Coronary artery (tissue), 2 donors: ENCODE measurements around the gene ROR1.

ENCODE experiments used
- DNase-seq: peaks from one replicate; pipeline ENCODE4 v3.0.0-alpha.2; 2017; ENCODE audit warnings: low spot score
- H3K27ac ChIP-seq, 2 donors: fragments of 200-600 bp; sonication (generic); one replicate each; pipeline ENCODE4 v1.5.1; 2016 to 2019
- H3K4me3 ChIP-seq: fragments of 200-600 bp; sonication (generic); 2 replicates; pipeline ENCODE4 v1.5.1; 2016; ENCODE audit warnings: mild to moderate bottlenecking, moderate library complexity
- TF ChIP-seq, protein P1 (sequence below): fragments of 200-600 bp; sonication (generic); IDR thresholded peaks from one replicate; pipeline ENCODE4 v1.5.1; 2019; ENCODE audit warnings: antibody characterized with exemption

Gene ROR1

DNA sequence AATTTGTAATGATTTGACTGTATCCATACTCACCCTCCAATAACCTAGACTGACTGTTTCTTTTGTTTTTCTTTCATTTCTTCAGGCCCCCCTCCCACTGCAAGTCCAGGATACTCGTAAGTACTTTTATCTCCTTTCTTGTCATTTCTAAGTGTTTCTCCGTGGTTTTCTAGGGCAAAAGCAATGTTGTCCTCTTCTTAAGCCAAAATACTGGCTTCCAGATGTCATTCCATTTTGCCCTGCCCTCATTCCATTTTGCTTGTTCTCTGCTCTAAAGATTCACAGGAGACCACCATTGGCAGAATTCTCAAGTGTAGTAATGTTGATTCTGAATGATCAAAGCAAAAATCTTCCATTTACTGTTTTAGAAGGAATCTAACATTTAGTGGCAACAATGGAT lies 276.8 kb downstream of the ROR1 start:
- no peak overlapping the region for H3K27ac ChIP-seq
- H3K4me3 ChIP-seq: no peak overlapping the region
- no peak for DNase-seq
- TF ChIP-seq, protein P1, sequence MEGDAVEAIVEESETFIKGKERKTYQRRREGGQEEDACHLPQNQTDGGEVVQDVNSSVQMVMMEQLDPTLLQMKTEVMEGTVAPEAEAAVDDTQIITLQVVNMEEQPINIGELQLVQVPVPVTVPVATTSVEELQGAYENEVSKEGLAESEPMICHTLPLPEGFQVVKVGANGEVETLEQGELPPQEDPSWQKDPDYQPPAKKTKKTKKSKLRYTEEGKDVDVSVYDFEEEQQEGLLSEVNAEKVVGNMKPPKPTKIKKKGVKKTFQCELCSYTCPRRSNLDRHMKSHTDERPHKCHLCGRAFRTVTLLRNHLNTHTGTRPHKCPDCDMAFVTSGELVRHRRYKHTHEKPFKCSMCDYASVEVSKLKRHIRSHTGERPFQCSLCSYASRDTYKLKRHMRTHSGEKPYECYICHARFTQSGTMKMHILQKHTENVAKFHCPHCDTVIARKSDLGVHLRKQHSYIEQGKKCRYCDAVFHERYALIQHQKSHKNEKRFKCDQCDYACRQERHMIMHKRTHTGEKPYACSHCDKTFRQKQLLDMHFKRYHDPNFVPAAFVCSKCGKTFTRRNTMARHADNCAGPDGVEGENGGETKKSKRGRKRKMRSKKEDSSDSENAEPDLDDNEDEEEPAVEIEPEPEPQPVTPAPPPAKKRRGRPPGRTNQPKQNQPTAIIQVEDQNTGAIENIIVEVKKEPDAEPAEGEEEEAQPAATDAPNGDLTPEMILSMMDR: no peak

DNA sequence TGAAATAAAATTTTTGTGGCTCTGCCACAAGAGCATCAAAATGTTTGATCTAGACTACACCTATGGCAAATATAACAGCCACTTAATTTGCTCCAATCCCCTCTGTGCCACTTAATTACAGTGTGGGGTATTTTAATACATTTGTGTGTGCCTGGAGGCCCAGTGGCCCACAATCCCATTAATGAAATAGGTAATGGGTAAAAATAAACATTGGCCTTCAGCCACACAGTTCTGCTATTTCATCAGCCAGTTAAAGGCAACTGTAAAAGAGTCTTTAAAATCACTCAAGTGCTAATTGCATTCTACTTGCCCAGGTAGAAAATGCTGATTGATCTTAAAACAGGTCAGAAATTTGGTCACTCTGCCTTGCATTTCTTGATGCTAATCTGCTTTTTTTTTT lies 278.0 kb downstream of the ROR1 start:
- no peak for DNase-seq
- Histone ChIP-seq H3K4me3 (no peak overlapping the region), H3K27ac (no peak overlapping the region)
- TF ChIP-seq, protein P1: no peak

GRCh38 chr1:64052777-64053176 lies 279.0 kb downstream of the ROR1 start:
- Histone ChIP-seq H3K27ac (no peak overlapping the region), H3K4me3 (no peak overlapping the region)
- TF ChIP-seq, protein P1: no peak
- DNase-seq: no peak

GRCh38 chr1:64055310-64055709 lies 281.5 kb downstream of the ROR1 start:
- H3K27ac ChIP-seq: no peak overlapping the region
- H3K4me3 ChIP-seq: no peak overlapping the region
- TF ChIP-seq, protein P1: no peak
- DNase-seq: no peak

- TF ChIP-seq, protein P1: no peak
- DNase-seq: no peak
- H3K27ac ChIP-seq: no peak overlapping the region
- H3K4me3 ChIP-seq: no peak overlapping the region
Observed at GRCh38 chr1:64059556-64059955, 285.7 kb downstream of the ROR1 start.

DNA sequence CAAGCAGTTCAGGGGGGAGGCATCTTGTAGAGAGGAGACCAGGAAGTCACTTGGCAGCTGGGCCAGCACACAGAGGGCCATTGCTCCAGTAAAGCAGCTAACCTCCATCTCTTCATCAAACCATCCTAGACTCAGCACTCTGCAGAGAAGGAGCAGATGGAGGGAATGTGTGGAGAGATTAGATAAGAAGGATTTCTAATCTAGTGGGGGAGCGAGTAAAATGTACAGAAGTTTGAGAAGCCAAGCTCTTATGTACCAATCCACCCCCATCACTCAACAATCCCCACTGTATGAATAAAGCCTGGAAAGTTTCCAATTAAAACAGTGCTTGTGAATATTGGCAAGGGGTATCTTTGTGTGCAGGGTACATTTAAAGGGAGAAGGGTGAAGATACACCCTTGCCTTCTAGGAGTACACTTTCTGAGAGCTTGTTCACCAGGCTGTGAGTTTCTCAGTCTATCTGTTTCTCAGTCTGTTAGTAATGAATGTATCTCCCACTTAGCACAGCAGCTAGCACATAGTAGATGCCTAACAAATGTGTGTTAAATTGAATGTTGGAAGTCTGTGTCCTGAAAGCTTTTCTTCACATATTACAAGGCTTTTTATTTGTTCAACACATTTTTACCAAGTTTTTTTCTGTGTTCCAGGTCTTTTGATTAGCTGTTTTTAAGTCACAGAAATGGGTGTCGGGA lies 286.9 kb downstream of the ROR1 start:
- no peak for DNase-seq
- Histone ChIP-seq H3K4me3 (no peak overlapping the region), H3K27ac (no peak overlapping the region)
- TF ChIP-seq, protein P1: no peak

DNA sequence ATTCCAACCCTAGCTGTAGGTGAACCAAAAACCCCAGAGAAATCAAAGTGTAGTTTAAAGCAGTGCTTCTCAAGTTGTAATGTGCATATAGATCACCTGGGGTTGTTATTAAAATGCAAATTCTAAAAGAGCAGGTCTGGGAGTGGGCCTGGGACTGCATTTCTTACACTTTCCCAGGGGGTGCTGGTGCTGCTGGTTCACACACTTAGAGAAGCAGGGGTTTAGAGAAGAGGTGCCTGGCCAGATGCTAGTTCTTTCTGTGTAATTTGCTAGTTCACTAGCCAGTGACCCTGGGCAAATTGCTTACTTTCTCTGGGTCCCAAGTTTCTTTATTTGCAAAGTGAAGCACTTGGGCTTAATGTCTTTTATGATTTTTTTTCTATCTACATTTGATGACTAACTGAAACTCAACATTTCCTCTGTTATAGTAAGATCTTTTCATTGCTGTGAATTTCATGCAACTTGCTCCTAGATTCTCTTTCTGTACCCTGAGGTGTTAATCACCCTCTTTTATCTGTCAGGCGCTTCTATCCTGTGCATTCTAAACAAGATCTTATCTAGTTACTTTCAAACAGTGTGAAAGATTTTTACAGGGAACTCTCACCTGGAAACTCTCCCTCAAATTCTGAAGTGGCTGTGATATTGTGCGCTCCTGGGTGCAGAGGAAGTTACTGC lies 287.8 kb downstream of the ROR1 start:
- TF ChIP-seq, protein P1: no peak
- H3K27ac ChIP-seq: no peak overlapping the region

More for the DNA sequence above, 287.8 kb downstream of the ROR1 start:
- H3K4me3 ChIP-seq: no peak overlapping the region
- no peak for DNase-seq
